ENCODE measurements around the gene KLF5.
"Not testable (repeated sequence)": the region's sequence is repeated elsewhere in the genome, so short reads cannot be mapped to it uniquely, and the experiment has no call there.

GRCh38 chr13:73048615-73049014 is 10.2 kb upstream of the KLF5 start:
- not testable (repeated sequence) for TF ChIP-seq CTCF (conservative IDR thresholded peaks at IDR 0.05); ZFX (IDR thresholded peaks at IDR 0.05)
